Mammary epithelial cell (primary cell): Measurements from ENCODE around the gene ABCC6.

Experiments used
- CTCF ChIP-seq, 2 donors: IDR thresholded peaks in 1 of 2; conservative IDR thresholded peaks in 1 of 2; 2 replicates each; pipeline ENCODE4 v1.5.1; 2011 to 2012; ENCODE audit warnings: inconsistent platforms in 2 of 2, low read length in 2 of 2, mild to moderate bottlenecking in 2 of 2, control low read depth in 1 of 2, low read depth in 1 of 2; ENCODE audit not compliant: insufficient read depth in 1 of 2; ENCODE audit errors: extremely low read depth in 1 of 2
- EZH2 ChIP-seq: IDR thresholded peaks from 2 replicates; pipeline ENCODE4 v1.6.1; 2012; ENCODE audit warnings: low read length, inconsistent platforms, borderline replicate concordance

DNA sequence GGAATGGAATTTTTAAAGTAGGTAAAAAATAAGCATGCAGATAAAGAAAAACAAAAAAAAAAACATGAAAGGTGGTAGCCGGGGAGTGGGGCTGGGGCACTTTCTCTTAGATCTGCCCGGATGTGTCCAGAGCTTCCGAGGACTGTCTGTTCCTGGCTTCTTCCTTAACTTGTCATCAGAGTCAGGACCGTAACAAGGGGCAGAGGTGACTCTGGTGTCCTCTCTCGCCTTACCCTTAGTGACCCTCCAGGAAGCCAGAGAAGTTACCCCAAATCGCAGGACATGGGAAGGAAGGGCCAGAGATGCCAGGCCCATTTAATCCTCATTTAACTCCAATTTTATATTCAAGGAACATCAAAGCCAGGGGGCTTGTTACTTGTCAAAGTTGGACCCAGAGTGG, 115.5 kb downstream of the ABCC6 start:
- TF ChIP-seq EZH2 (no peak), CTCF (conservative IDR thresholded peaks at IDR 0.05 in 1 of 2, IDR thresholded peaks at IDR 0.05 in 1 of 2; ENCODE audit: extremely low read depth in 1 of 2, insufficient read depth in 1 of 2, low read depth in 1 of 2, low read length in 2 of 2) (no peak)
